Colon (tissue), 2 donors: ENCODE data around the gene EPB41L4B.
"Not testable (repeated sequence)": the region's sequence is repeated elsewhere in the genome, so short reads cannot be mapped to it uniquely, and the experiment has no call there.

ENCODE experiments used
- FAIRE-seq: peaks from 2 replicates; lab custom pipeline; 2012; peaks lifted over from hg19 to GRCh38; lab: Jason Lieb, UNC
- donor health status: control.
- donor health status: control.

EPB41L4B gene

GRCh38 chr9:109244179-109245132, 76.4 kb downstream of the EPB41L4B start:
- no peak for FAIRE-seq

DNA sequence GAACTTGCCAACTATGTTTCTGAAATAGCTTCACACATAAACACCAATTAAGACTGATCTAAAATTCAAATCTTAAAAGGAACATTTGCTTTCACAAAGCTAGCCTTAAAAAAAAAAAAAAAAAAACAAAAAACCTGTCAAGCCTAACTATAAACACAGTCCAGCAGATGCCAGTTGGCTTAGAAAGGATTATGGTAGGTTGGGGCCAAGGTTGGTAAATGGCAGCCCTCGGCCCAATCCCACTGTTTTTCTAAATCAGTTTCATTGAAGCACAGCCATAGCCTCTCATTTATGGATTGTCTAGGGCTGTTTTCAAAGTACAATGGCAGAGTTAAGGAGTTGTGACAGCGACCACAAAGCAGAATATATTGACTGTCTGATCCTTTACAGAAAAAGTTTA, 78.1 kb downstream of the EPB41L4B start:
- no peak for FAIRE-seq

GRCh38 chr9:109242014-109242413, 78.8 kb downstream of the EPB41L4B start:
- no peak for FAIRE-seq

DNA sequence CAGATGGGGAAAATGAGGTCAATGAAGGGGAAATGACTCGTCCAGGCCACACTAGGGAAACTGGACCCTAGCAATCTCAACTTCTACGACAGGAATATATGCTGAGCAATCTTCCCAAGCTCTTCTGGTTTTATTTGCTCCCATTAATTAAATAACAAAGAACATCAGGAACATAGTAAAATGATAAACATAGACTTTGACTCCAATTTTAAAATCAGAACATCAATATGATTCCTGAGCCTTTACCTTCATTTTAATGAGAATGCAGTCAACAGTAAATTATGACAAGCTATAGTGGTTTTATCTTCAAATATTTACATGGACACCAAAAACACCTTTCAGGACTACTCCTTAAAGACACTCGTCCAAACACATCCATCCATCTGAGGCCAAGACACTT, 79.7 kb downstream of the EPB41L4B start:
- FAIRE-seq, result no peak

GRCh38 chr9:109239240-109239639, 81.6 kb downstream of the EPB41L4B start:
- FAIRE-seq, result no peak

DNA sequence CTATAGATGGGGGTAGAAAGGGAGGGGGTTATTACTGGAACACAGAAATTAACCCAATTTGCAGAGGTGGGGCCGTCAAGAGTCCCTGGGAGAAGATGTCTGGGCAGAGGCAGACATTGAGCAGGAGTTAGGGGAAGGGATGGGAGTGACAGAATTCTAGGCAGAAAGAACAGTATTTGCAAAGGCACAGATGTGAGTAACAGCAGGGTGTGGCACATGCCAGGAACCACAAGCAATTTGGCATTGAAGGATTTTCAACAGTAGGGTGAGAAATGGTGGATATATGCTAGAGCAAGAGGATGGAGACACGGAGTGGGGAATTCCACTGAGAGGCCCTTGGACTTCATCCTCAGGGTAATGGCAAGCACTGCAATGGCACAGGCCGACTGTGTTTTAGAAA, 82.2 kb downstream of the EPB41L4B start:
- no peak for FAIRE-seq

DNA sequence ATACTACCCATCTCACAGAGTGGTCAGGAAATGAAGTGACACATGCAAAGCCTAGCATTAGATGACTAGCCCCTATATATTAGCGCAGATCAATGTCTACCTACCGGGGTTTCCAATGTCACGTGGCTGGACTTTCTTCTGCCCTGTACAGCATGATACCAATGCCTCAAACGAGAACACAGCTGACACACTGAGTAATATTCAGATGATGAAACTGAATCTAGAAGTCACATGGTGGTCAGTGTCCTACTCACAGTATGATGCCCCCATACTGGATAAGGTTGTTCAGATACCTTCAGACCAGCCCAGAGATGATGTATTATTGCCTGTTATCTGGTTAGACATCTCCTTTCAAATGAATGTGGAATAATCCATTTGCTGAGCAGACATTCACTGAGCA, 82.7 kb downstream of the EPB41L4B start:
- FAIRE-seq, result no peak

DNA sequence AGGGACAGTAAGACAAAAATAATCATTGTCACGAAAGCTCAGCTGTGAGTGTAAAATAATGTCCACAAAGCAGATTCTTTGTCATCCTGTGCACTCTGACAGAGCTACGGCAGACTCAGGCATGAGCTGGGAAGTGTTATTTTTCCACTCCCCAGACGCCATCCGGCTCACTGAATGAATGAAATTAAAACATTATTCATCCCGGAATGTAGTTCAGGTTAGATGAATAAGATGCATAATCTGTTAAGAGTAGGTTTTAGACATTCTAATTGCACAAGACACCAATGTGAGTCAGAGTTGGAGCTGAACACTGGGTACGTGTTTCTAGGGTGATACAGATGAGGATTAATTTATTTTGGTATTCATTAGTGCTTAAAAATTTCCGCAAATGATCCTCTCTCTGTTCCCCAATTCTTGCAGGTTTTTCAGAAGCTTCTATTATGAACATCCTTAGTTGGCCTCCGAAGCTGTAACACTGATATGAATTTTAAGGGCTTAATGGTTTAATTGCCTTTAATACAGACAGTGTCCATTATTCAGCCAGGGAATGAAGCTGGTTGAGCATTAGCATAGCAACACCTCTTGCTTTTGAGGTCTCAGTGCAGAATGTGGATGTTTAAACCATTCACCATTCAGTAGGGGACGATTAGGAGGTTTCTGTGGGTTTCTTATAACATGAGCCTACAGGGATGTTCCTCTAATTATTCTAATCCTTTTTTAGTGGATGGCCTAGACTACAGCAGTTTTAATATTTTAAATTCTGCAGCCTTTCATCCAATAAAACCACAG, 88.2 kb downstream of the EPB41L4B start:
- FAIRE-seq, result no peak

- FAIRE-seq, result no peak
Measured at GRCh38 chr9:109231593-109231992, 89.3 kb downstream of the EPB41L4B start.

GRCh38 chr9:109230277-109230676, 90.6 kb downstream of the EPB41L4B start:
- FAIRE-seq, result no peak

DNA sequence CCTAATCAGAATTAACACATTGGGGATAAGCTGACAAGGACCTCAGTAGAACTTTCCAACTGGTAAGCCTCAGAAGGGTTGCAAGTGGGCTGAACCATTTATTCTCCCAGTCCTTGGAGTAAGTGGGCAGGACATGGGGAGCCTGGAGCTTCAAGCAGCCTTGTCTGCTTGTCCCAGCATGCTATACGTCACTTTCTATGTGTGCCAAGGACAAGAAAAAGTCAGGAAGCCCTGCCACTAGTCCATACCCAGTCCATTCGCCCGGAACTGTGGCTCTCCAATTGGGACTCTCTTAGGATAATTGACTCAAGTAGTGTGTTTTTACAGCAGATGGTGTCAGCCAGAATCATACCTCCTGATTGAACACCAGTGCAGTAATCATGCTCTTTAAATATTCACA, 91.2 kb downstream of the EPB41L4B start:
- FAIRE-seq, result no peak

DNA sequence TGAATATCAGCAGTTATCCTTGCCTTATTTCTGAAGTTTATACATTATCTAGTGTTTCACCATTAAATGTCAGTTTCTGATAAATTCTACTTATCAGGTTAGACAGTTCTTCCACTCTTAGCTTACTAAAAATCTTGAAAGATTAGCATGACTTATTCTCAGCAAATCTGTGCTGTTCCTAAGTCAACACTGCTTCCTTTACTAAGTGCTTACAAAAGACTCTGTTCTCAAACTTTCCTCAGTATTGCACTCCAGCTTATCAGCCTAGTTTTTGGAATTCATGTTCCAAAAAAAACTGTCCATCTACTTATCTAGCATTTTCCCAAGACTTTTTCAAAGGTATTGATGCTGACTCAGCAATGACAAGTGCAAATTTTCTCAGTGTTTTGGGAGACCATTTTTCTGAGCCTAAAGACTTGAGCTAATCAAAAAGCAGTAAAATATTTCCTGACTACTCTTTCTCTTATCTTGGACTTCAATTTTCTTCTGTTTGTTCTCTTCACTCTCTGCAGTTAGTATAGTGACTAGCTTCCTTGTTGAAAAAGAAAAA, 92.7 kb downstream of the EPB41L4B start:
- FAIRE-seq, result no peak

DNA sequence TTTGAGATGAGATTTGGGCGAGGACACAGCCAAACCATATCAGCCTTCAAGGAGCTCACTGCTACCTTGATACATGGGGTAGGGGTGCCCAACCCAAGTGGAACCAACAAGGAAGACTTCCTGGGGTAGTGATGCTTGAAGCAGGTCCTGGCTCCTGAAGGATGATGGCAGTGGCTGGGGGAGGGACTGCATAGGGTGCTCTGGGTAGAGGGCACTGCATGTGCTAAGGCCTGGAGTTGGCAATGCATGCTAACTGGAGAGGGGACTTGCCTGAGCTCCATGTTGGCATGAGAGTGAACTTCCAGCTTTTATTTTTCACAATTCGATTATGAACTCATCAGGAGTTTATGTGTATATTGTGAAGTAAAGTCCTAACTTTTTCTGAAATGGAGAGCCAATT, 95.2 kb downstream of the EPB41L4B start:
- FAIRE-seq, result no peak

- FAIRE-seq, result no peak
Measured at GRCh38 chr9:109224751-109225150, 96.1 kb downstream of the EPB41L4B start.

- FAIRE-seq, result not testable (repeated sequence)
Measured at GRCh38 chr9:109218242-109218641, 102.6 kb downstream of the EPB41L4B start.

GRCh38 chr9:109214414-109214813, 106.4 kb downstream of the EPB41L4B start:
- FAIRE-seq, result no peak

- FAIRE-seq, result no peak
Measured at GRCh38 chr9:109213285-109214121, 107.4 kb downstream of the EPB41L4B start.

DNA sequence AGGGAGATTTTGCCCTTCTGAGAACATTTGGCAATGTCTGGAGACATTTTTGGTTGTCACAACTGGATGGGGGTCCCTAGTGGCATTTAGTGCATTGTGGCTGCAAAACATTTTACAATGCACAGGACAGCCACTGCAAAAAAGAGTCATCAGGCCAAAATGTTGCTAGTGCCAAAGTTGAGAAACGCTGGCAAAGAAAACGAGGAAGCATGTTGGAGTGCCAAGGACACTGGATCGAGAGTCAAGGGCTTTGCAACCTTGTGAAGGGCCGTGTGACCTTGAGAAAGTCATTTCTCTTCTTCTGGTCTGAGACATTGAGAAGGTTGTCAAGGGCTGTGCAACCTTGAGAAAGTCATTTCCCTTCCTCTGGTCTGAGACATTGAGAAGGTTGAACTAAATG, 108.1 kb downstream of the EPB41L4B start:
- FAIRE-seq, result no peak

DNA sequence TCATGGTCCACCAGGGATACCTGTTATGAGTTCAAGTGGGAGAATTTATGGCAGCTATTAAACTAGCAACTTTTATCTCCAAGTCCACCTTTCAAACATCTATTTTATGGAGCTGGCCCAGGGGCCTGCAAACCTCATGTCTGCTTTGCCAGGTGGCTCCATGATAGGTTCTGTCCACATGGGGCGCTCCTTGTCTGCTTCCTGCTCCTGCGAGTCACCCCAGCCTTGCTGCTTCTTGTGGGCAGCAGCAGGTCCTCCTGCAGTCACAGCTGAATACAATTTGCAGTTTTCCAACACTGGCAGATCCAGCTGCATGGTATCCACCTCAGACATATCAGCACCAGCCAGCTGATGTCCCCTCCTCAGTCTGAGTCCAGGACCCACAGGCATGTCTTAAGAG, 114.2 kb downstream of the EPB41L4B start:
- no peak for FAIRE-seq

- FAIRE-seq, result no peak
Measured at GRCh38 chr9:109205526-109205925, 115.3 kb downstream of the EPB41L4B start.

DNA sequence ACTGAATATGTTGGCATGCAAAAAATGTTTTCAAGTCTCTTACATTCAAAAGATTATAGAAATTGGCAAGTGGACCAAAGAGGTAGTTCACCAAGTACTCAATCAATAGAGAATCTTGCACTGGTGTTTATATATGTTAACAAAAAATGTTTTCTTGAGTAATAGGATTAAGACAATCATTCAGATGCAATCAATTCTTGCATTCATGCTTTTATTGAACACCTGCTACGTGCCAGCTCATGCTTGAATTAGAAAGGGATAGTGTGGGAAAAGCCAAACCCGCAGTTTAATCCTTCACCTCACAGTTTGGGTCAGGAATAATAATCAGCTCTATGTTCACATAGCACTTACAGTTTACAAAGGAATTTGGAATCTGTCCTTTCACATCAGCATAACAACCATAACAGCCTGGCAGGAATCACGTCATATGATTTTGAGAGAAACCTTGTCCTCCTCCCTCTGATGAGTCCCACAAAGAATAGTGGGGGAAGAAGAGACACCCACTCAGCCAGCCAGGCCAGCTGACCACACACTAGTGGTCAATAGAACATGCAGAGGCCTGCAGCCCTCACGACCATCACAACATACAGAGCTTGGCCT, 117.0 kb downstream of the EPB41L4B start:
- FAIRE-seq, result no peak

GRCh38 chr9:109199676-109200075, 121.2 kb downstream of the EPB41L4B start:
- no peak for FAIRE-seq
